Testis (tissue), 2 donors: ENCODE results near the gene PLXDC1.

ENCODE experiments used
- CTCF ChIP-seq, 3 experiments: fragments of 450-650 bp in 2 of 3; fragments of 200-600 bp in 1 of 3; sonication (generic) in 1 of 3; IDR thresholded peaks; one replicate each; pipeline ENCODE4 v1.5.1; 2016 to 2019; ENCODE audit warnings: antibody characterized with exemption in 3 of 3, mild to moderate bottlenecking in 2 of 3, moderate library complexity in 1 of 3
- POLR2A ChIP-seq: fragments of 450-650 bp; IDR thresholded peaks from one replicate; pipeline ENCODE4 v1.6.1; 2017; ENCODE audit warnings: antibody characterized with exemption, mild to moderate bottlenecking, moderate library complexity

GRCh38 chr17:39191750-39192510 lies 40.5 kb upstream of the PLXDC1 start:
- TF ChIP-seq CTCF (IDR thresholded peaks at IDR 0.05) (no peak), POLR2A (no peak)
